ENCODE measurements around the gene HS3ST6. TPM values are rescaled to one million over a fixed set of nuclear protein-coding genes. Genes with fewer than 3 reads are reported as not detected.
A peak's percentile ranks its signal among the peaks of the same experiment; 100 is the strongest.

Gene HS3ST6
- total and polyA plus RNA-seq, 2 of the 13 experiments (the other 11 are each of a cell fraction or from before 2014, with no cell fraction given), result not detected

GRCh38 chr16:1964506-1965395, 46.5 kb upstream of the HS3ST6 start, which contains the start of gene RPS2 (continued):
- peak; percentile 53 for TF ChIP-seq ZNF740 (CRISPR knock-in tag; IDR thresholded peaks at IDR 0.05)
- peak; percentile 68 for TF ChIP-seq ZNF883 (CRISPR knock-in tag; IDR thresholded peaks at IDR 0.05; ENCODE audit: not compliant biosample characterization)
- TF ChIP-seq ZNF776 (CRISPR knock-in tag; IDR thresholded peaks at IDR 0.05), result peak; percentile 60; the same call in 1 of the 2 replicates
- peak; percentile 62 for TF ChIP-seq ISL2 (CRISPR knock-in tag; IDR thresholded peaks at IDR 0.05)
- TF ChIP-seq BATF2 (CRISPR knock-in tag; IDR thresholded peaks at IDR 0.05), result no peak; the same call in 1 of the 2 replicates
- TF ChIP-seq ZNF275 (CRISPR knock-in tag; IDR thresholded peaks at IDR 0.05; ENCODE audit: borderline replicate concordance), result 0 out of 2 replicates have a peak, but pooled peaks have one; percentile 8
- peak; percentile 92 for TF ChIP-seq SRY (CRISPR knock-in tag; IDR thresholded peaks at IDR 0.05)
- TF ChIP-seq ZNF660 (CRISPR knock-in tag; IDR thresholded peaks at IDR 0.05; ENCODE audit: borderline replicate concordance, low read depth), result no peak
- peak; percentile 61; the same call in 1 of the 2 replicates for TF ChIP-seq ZNF280B (CRISPR knock-in tag; IDR thresholded peaks at IDR 0.05; ENCODE audit: borderline replicate concordance)
- no peak for TF ChIP-seq FOXO1 (CRISPR knock-in tag; IDR thresholded peaks at IDR 0.05)
- peak; percentile 65; the same call in 1 of the 2 replicates for TF ChIP-seq ZFP36L1 (CRISPR knock-in tag; IDR thresholded peaks at IDR 0.05)
- no peak for TF ChIP-seq SCMH1 (CRISPR knock-in tag; IDR thresholded peaks at IDR 0.05; ENCODE audit: borderline replicate concordance)
- TF ChIP-seq ZNF781 (CRISPR knock-in tag; IDR thresholded peaks at IDR 0.05; ENCODE audit: borderline replicate concordance, not compliant biosample characterization), result peak; percentile 81
- no peak for TF ChIP-seq RFX3 (CRISPR knock-in tag; IDR thresholded peaks at IDR 0.05)
- no peak for TF ChIP-seq ZNF510 (CRISPR knock-in tag; IDR thresholded peaks at IDR 0.05; ENCODE audit: low read depth)
- no peak for TF ChIP-seq FOXM1 (CRISPR knock-in tag; IDR thresholded peaks at IDR 0.05)
- no peak for TF ChIP-seq ZNF556 (CRISPR knock-in tag; IDR thresholded peaks at IDR 0.05; ENCODE audit: borderline replicate concordance)
- TF ChIP-seq ZNF264 (CRISPR knock-in tag; IDR thresholded peaks at IDR 0.05), result 0 out of 2 replicates have a peak, but pooled peaks have one; percentile 40
- no peak for TF ChIP-seq ZBTB37 (CRISPR knock-in tag; IDR thresholded peaks at IDR 0.05)
- peak; percentile 47 for TF ChIP-seq SRSF1 (optimal IDR thresholded peaks at IDR 0.05; ENCODE audit: low read depth, low read length)
- peak; percentile 36 for TF ChIP-seq AGO1 (IDR thresholded peaks at IDR 0.05; ENCODE audit: low read depth, low read length, poor library complexity, severe bottlenecking)
- TF ChIP-seq ZNF703 (CRISPR knock-in tag; IDR thresholded peaks at IDR 0.05; ENCODE audit: borderline replicate concordance), result 0 out of 2 replicates have a peak, but pooled peaks have one; percentile 68
- peak; percentile 69 for TF ChIP-seq ZNF33A (CRISPR knock-in tag; IDR thresholded peaks at IDR 0.05; ENCODE audit: borderline replicate concordance)
